ENCODE results near the gene BRD1.
"Not testable (repeated sequence)": the region's sequence is repeated elsewhere in the genome, so short reads cannot be mapped to it uniquely, and the experiment has no call there.

BRD1 gene

DNA sequence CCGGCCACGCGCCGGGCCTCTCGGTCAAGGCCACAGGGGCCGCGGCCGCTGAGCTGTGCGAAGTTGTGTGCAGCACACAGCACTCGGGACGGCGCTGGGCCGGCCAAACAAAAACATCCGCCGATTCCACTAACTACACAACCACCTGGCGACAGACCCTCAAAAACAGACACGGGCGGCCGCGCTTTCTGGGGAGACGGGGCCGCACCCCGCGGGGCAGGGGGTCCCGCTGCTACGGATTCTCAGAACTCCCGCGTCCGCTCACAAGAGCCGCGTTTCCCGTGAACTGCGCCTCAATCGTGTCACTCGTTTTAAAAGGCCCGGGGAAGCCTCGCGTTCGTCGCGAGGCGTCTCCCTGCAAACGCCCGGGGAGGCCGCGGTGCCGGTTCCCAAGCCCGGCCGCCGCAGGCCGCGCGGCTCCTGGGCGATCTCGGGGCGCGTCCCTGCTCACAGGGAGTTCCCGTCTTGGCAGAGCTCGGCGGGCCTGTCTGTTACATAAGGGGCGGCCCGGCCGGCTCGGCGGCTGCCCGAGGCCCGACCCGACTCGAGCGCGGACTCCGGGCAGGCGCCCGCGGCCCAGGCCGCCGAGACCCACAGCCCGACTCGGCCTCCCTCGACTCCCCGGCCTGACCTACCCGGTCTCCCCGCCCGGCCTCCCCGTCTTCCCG, 936 bp downstream of the BRD1 start:
- DNase-seq (ENCODE audit: low read depth, low spot score), result no peak

DNA sequence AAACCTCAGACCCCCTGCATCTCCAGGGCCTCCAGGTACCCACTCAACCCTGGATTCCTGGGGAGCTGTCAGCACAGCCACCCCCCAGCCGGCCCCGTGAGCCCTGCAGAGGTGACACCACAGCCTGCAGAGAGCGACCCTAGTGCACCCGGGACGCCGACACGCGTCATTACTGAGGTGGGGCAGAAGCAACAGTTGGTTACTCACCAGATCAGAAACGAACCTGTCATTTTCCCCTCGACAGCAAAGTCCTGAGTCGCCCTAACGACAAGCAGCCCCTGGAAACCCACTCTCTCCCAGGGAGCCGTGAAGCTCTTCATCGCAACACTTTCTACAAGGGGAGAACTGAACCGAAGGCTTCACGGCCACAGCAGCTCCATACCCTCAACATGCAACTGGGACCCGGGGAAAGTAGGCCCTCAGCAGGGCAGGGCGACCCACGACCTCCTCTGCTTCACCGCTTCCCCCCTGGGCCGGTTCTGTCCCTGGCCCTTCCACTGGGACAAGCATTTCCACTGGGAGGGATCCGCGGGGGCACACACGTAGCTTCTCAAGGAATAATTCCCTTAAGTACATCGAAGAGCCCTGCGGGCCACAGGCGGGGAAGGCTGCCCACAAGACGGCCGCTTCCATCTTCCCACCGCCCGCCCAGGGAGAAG, 1.6 kb downstream of the BRD1 start:
- DNase-seq (ENCODE audit: low read depth, low spot score), result no peak

DNA sequence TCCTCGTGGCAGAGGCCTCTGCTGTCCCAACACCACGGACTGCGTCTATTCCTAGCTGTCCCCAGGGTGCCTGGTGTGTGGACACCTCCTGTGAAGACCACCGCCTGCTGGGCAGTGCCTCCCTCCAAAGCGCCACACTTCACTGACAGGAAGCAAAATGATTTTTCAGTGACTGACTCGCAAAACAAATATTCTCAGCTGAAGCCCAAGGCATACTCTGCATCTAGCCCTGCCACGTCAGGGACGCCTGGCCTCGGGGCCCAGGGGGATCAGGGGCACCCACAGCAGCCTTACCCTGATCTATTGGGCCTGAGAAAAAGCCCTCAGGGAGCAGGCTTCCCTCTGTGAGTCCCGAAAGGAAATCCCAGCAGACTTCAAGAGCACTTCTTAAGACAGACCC, 2.2 kb downstream of the BRD1 start:
- no peak for DNase-seq (ENCODE audit: low read depth, low spot score)

DNA sequence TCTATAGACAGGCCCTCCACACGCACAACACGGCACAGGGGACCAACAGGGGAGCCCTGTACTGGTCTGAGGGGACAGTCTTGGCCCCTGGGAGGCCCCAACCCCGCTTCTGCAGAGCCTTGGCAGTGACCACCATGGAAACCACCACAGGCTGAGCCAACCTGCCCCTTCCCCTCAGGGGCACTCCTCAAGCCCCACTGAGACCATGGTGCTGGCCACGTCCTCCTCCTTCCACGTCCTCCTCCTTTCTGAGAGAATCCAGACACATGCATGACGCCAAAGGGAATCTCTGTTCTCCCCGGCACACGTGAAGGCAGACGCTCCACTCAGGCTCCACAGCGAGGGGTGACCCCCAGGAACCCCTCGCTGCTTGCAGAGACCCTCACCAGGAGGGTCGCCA, 2.7 kb downstream of the BRD1 start:
- DNase-seq (ENCODE audit: low read depth, low spot score), result no peak

DNA sequence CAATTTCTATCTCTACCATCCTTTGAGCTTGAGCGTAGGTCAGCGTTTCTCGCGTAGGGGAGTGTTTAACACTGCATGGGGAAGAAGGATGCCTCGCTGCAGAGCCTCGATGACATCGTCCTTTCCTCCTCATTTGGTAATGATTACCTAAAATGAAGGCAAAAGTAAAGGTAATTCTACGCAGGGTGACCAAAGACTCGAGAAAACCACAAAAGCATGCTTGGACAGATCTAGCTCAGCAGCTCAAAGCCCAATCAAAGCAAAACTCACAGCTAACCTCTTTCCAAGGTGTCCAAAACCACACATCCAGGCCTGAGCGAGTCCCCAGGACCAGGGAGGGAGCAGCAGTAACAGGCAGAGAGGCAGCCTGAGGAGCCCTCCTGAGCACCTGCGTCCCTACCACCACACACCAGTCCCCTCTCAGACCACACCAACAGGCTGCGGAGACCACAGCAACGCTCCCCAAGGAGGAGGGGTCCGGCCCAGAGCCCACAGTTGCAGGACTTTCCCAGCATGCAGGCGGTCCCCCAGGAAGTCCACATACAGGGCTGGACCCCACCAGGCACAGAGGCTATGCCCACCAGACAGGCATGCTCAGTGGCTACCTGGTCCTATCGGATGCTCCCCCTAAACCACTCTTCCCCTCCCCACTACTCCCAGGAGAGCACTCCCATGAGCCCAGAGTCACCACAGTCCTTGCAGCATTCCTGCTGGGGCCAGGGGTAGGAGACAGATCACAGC, 3.3 kb downstream of the BRD1 start:
- DNase-seq (ENCODE audit: low read depth, low spot score), result no peak

DNA sequence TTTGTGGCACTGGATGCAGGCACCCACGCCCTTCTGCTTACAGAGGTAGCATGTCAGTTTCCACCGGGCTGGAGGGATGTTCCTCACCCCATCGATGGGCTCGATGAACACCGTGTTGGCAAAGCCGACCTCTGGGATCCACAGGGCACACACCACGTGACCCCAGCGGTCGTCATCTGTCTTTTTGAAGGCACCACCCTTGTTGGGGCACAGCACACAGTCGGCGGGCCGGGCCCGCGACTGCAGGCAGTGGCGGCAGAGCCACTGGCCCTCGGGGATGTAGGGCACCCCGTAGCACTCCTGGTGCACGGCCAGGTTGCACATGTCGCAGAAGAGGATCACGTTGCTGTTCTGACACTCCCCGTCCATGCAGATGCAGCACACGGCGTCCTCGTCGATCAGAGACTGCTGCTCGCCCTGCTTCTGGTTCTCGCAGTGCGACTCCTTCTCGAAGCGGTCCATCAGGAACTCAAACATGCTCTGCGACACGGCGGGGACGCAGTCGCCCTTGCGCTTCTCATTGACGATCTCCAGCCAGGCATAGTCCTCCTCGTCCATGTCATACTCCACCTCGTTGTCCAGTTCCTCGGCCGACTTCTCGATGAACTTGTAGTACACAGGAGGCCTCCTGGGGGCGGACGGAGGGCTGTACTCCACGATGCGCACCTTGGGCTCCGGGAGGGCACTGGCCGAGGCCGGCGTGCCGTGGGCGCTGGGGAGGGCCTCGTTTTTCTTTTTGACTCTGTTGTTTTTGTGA, 4.2 kb downstream of the BRD1 start:
- DNase-seq (ENCODE audit: low read depth, low spot score), result no peak

DNA sequence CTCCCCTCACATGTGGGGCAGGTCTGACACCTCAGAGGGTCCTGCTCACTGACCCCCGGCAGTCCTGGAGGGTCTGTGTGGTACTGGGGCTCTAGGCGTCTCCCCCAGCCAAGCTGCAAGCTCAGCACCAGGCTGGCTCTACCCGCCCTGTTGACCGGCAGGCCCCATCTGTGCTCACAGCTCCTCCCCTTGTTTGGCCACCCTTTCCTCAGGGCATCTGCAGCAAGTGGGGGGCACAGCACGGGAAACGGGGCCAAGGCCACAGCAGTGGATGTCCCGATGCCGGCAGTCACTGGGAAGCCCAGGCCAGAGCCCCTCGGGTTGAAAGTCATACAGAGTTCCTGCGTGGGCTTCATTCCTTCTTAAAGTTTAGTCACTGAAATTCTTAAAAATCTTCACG, 5.9 kb downstream of the BRD1 start:
- not testable (repeated sequence) for DNase-seq (ENCODE audit: low read depth, low spot score)

DNA sequence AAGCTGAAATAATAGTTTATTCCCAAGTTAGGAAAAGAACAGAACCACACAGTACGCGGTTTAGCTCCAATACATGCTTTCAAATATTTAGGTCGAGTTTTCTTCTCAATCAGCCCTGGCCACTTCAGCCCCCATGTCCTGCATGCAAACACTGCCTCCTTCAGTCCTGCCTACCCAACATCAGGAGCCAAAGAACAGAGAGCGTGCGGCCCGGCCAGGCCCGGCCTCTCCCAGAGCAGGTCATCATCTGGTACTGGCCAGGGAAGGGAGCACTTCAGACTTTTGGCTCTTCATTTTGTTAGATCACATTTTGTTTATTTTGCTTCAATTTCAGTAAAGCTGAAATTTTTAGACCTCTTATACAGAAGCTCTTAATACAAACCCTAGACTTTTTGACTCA, 6.7 kb downstream of the BRD1 start:
- no peak for DNase-seq (ENCODE audit: low read depth, low spot score)

DNA sequence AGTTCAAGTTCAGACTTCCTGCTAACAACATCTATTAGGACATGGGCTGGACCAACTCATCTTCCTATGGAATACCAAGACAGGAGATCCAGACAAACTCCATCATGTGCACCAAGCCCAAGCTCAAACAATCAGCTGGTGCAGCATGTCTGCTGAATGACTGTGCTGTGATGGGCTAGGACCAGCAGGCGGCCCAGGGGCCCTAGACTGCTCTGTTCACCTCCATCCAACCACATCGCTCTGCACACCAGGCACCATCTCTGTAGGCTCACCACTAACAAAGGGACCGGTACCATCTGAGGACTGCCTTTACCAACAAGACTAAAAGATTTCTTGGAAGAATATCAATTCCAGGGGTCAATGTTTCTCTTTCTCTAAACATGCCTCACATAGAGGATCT, 10.3 kb downstream of the BRD1 start:
- no peak for DNase-seq (ENCODE audit: low read depth, low spot score)

DNA sequence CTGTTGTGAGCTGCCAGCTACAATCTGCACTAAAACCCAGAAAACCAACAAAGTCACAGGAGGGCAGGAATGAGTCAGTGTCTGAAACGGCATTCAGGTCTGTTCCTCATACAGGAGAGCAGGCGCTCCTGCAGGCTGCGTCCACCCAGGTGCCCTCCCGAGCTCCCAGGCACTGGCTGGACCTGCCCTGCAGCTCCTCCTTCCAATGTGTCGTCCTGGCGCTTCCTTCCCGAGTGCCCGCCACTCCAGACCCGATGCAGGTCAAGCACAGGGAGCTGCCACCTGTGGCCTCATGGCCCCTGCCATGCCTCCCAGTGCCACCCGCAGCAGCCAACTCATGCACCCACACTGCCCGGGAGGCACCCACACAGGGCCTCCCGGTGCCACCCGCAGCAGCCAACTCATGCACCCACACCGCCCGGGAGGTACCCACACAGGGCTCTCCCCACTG, 12.0 kb downstream of the BRD1 start:
- no peak for DNase-seq (ENCODE audit: low read depth, low spot score)

DNA sequence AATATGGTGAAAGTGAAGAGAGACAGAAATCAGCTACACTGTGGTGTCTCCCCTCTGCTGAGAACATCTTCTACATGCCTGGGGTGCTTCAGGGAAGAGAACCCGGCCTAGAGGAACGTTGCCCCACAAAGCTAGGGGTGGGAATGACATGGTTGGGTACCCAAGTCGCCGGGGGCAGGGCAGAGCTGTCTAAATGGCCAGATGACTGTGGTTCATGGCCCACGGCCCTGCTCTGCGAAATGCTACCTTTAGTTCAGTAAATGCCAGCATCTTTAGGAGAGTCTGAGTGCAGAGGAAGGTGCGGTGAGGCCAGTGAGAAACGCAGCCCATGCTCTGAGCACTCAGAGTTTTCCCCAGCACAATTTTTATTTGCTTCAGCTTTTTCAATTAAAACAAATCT, 12.8 kb downstream of the BRD1 start:
- DNase-seq (ENCODE audit: low read depth, low spot score), result no peak

DNA sequence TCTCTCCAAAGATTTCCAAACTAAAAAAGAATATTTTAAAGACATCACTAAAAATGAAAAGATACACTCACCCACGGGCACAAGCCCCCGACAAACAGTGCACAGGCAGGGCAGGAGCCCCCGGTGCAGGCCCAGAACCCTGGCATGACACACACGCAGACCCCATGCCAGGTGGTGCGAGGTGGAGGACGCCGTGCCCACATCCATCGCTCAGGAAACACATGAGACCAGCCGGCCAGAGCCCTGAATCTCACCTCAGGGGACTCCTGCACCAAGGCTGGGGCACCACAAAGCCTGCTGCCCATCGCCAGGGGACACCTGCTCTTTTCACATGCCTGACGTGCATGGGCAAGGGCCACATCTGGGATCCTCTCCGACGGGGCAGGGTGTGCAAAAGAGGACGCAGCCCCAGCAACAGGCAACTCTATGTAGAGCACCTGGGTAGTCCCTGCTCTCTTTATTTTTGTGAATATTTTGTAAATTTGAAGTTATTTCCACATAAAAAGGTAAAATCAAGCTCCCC, 13.4 kb downstream of the BRD1 start:
- DNase-seq (ENCODE audit: low read depth, low spot score), result no peak

DNA sequence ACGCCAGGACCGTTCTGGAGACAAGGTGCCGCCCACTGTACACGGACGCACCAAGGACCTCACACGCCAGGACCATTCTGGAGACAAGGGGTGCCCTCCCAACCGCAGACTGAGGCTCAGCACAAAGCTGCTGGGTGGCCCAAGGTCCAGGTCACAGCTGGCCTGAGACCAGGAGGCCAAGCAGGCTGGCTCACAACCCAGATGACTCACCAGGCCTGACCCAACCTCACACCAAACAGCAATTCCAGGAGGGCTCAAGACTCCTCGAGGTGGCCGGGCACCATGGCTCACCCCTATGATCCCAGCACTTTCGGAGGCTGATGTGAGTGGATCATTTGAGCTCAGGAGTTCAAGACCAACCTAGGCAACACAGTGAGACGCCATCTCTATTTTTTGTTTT, 14.8 kb downstream of the BRD1 start:
- DNase-seq (ENCODE audit: low read depth, low spot score), result no peak

DNA sequence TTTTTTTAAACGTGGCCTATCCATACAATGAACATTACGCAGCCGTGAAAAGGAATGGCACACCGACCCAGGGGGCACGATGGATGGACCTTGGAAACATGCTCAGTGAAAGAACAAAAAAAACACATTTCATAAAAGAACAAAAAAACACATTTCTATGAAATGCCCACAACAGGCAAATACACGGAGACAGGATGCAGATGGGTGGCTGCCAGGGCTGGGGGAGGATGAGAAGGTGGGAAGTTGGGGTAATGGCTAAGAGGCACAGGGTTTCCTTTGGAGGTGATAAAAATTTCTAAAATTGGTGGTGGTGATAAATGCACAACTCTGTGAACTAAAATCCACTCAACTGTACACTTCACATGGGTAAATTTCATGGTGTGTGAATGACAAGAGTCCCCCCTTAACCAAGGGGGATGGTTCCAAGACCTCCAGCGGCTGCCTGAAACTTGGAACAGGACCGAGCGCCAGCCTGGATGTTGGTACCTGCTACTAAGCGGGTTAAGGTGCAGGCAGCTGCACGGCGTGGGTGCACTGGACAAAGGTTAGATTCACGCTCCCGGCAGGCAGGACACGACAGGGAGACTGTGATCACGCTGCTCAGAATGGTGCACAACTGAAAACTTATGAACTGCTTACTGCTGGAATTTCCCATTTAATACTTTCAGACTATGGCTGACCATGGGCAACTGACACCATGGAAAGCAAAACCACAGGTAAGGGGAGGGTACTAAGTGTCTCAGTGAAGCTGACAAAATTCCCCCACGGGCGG, 16.5 kb downstream of the BRD1 start:
- DNase-seq (ENCODE audit: low read depth, low spot score), result no peak

DNA sequence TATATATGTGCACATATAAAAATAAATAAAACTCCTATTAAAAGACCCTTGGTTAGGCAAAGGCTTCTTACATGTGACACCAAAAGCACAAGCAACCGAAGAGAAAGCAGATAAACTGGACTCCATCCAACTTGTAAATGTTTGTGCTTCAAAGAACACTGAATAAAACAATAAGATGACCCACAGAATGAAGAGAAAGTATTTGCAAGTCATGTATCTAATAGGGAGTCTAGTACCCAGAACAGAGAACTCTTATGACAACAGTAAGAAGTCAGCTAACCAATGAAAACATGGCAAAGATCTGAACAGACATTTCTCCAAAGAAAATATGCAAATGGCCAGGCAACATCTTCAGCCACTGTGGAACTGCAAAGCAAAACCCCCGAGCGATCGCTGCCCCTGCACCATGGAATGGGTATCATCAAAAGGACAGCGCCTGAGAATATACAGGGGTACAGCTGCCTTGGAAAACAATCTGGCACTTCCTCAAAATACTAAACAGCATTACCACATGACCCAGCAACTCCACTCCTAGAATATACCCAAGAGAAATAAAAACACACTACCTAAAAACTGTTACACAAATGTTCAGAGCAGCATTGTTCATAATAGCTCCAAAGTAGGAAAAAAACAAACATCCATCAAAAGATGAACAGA, 17.2 kb downstream of the BRD1 start:
- DNase-seq (ENCODE audit: low read depth, low spot score), result no peak

DNA sequence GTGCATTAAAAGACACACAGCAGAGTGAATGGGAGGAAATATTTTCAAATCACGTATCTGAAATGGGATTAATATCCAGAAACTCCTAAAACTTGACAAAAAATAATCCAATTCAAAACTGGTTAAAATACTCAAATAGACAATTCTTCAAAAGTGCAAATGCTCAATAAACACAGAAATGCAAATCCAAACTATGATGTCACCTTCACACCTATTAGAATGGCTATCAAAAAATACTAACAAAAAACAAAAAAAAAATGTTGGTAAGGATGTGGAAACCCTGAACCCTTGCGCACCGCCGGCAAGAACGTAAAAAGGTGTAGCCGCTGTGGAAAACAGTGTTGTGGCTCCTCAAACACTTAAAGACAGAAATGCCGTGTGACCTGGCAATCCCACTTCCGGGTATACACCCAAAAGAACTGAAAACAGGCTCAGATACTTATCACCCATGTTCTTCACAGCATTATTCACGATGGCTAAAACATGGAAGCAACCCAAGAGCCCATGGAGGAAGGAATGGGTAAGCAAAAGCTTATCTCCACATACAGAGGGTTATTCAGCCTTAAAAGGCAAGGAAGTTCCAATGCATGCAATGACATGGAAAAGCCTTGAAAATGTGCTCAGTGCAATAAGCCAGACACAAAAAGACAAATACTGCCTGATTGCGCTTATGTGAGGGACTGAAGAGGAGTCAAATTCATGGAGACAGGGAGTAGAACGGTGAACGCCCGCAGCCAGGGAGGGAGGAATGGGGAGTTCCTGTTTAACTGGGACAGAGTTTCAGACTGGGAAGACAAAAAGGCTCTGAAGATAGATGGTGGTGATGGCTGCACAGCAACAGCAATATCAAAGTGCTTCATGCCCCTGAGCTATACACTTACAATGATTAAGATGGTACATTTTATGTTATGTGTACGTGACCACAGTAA, 19.6 kb downstream of the BRD1 start:
- DNase-seq (ENCODE audit: low read depth, low spot score), result no peak

DNA sequence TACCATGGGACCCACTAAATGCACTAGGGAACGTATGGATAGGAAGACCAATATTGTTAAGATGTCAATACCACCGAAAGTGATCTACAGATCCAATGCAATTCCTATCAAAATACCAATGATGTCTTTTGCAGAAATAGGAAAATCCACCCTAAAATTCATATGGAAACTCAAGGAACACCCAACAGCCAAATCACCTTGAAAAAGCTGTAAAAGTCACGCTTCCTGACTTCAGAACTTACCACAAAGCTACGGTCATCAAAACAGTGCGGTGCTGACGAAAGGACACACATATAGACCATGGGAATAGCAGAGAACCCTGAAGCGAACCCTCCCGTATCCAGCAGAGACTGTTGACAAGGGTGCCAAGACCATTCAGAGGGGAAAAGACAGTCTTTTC, 20.5 kb downstream of the BRD1 start:
- DNase-seq (ENCODE audit: low read depth, low spot score), result no peak

DNA sequence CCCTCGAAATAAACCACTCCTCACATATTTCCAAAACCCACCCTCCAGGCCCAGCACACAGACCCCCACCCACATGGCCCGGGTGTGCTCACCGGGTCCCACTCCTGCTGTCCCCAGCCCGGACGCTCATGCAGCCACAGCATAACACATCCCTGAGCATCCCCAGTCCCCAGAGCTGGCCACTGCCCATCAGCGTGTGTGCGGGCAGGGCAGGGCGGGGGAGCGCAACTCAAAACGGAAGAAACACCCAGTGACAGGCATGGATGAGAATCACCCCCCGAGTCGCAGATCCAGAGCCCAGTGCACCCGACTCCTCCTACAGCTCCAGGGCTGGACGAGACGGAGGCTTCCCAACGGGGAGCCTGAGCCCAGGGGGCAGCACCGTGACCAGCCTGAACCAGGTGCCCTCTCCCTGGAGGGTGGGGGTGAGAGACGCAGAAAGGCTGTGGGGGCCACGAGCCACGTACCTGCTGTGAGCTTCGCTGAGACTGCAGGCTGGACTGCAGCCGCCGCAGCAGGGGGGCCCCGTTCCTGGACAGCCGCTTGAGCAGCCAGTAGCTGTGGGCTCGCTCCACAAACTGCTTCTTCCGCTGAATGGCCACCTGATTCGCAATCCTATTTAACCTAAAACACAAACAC, 23.8 kb downstream of the BRD1 start:
- no peak for DNase-seq (ENCODE audit: low read depth, low spot score)

DNA sequence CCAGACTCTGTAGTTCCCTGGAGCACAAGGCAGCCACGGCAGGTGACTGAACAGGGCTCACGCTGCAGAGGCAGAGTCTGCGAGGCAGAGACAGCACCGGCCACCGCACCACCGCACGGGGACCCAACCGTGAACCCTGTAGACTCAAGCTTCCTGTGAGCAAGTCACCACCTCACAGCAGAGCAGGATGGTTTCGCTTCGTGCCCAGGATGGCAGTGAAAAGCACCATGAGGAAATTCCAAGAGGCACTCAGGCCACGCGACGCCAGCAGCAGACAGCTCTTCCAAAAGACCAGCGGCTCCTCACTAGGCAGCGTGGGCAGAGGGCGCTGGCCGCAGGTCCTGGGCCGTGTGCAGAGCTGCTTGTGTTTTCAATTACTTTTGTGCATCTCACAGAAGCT, 24.5 kb downstream of the BRD1 start:
- DNase-seq (ENCODE audit: low read depth, low spot score), result no peak
